GM18508 (cell line): Measurements from ENCODE around the gene IL6ST.
"Not testable (repeated sequence)": the region's sequence is repeated elsewhere in the genome, so short reads cannot be mapped to it uniquely, and the experiment has no call there.

Source experiments
- ATAC-seq: cut with Tn5 transposase; IDR thresholded peaks from one replicate; pipeline ENCODE4 v1.9.1; 2021; ENCODE audit warnings: moderate number of reproducible peaks; ENCODE audit not compliant: insufficient read depth, unreplicated experiment

Gene IL6ST

GRCh38 chr5:55973296-55973695, 21.5 kb downstream of the IL6ST start:
- no peak for ATAC-seq

- ATAC-seq, result no peak
Measured at GRCh38 chr5:55969956-55970355, 24.8 kb downstream of the IL6ST start.

DNA sequence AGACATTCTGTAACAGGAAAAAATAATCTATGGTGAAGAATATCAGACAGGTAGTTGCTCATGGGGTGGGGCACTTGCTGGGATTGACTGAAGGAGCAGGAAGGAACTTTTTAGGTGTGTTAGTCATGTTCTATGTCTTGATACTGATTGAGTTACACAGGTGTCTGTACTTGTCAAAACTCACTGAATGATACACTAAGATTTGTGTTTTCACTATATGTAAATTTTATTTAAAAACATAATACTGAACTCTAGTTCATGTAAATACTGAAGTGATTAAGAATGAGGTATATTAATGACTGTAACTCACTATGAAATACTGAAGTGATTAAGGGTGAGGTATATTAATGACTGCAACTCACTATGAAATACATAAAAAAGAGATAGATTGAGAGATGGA, 28.5 kb downstream of the IL6ST start:
- no peak for ATAC-seq

- no peak for ATAC-seq
Measured at GRCh38 chr5:55965525-55965924, 29.2 kb downstream of the IL6ST start.

DNA sequence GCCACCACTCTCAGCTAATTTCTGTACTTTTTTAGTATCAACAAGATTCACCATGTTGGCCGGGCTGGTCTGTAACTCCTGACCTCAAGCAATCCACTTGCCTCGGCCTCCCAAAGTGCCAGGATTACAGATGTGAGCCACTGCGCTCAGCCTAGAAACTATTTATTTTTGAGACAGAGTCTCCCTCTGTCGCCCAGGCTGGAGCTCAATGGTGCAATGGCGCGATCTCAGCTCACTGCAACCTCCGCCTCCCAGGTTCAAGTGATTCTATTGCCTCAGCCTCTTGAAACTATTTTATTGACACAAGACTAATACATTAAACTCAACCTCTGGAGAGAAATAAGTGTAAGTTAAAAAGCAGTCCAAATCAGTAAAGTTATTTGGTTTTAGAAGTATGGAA, 34.0 kb downstream of the IL6ST start:
- no peak for ATAC-seq

DNA sequence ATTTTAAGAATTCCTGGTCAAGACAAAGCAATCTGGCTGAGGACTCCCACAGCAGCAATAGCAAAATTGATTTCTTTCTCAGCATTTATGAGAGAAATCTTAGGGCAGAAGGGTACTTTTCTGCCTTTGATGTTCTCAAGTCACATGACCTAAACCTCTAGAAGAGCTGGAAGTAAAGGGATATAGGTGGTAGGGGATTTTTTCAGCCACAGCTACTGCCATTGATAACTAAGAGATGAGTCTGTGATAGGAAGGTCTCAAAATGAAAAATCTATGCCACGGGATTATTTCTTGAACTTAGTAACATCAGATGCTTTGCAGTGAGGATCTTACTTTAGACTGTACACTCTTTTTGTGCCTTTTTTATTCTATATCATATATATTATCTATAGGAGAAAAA, 35.6 kb downstream of the IL6ST start:
- ATAC-seq, result no peak

GRCh38 chr5:55941154-55941553, 53.6 kb downstream of the IL6ST start:
- ATAC-seq, result not testable (repeated sequence)

GRCh38 chr5:55937598-55937997, 57.2 kb downstream of the IL6ST start:
- not testable (repeated sequence) for ATAC-seq

GRCh38 chr5:55936100-55936693, 58.6 kb downstream of the IL6ST start:
- no peak for ATAC-seq

GRCh38 chr5:55935371-55935770, 59.4 kb downstream of the IL6ST start:
- ATAC-seq, result no peak

DNA sequence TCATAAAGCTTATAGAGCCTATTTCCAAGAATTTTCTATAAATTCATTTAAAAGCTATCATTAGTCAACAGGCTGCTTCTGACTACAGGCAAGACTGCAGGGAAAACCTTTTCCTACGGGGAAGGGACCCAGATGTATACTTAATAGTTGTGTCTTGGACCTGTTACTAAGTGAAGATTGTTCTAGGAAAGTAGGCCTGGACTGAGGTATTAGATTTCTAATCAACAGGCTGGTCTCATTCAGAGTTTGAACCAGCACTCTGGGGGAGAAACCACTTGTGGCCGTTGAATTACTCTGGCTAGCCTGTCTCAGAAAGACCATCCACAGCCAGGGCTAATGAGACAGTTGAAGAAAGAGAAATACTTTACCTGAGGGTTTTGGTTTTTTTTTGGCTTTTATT, 60.0 kb downstream of the IL6ST start:
- ATAC-seq, result no peak

GRCh38 chr5:55934115-55934613, 60.6 kb downstream of the IL6ST start:
- ATAC-seq, result no peak

DNA sequence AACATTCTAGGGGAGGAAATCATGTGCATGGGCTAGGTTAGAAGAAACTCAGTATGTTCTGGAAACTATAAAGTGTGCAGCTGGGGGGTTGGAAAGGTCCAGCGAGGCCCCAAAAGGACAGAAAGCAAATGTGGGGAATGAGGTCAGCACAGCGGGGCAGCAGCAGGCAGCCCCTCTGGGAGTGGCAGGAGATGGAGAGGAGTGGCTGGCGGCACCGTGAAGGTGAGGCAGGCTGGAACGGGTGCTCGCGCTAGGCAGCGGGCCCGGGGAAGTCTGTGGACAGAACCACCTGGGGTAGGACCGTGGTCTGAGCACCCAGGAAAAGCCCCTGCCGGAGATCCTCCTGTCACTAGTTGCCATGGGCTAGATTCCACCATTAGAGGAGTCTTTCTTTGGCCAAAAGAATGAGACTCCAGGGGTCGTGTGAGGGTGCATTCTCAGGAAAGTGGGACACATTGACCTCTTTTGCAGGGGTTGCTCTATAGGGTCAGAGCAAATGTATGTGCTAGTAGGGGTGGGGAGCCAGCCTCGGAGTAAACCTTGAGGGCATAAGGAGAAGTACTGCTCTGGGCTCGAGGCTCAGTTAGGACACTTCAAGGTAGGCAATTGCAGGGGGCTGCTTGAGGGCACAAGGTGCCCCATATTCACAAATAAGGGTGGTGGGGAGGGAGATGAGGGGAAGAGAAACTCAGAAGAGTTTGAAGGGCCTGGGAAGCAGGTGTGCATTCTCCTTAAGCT, 61.2 kb downstream of the IL6ST start:
- no peak for ATAC-seq

DNA sequence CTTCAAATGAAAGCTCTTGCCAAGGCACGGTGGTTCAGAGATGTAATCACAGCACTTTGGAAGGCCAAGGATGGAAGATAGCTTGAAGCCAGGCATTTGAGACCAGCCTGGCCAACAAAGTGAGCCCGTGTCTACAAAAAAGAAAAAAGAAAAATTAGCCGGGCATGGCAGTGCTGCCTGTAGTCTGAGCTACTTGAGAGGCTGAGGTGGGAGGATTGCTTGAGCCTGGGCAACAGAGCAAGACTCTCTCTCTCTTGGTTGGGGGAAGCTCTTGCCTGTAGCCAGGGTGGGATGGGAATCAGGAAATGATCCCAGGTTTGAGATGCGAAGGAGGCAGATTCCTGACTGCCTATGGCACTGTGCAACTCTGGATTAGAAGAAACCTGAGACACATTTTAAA, 62.1 kb downstream of the IL6ST start:
- no peak for ATAC-seq

- ATAC-seq, result no peak
Measured at GRCh38 chr5:55929020-55929799, 65.6 kb downstream of the IL6ST start.

DNA sequence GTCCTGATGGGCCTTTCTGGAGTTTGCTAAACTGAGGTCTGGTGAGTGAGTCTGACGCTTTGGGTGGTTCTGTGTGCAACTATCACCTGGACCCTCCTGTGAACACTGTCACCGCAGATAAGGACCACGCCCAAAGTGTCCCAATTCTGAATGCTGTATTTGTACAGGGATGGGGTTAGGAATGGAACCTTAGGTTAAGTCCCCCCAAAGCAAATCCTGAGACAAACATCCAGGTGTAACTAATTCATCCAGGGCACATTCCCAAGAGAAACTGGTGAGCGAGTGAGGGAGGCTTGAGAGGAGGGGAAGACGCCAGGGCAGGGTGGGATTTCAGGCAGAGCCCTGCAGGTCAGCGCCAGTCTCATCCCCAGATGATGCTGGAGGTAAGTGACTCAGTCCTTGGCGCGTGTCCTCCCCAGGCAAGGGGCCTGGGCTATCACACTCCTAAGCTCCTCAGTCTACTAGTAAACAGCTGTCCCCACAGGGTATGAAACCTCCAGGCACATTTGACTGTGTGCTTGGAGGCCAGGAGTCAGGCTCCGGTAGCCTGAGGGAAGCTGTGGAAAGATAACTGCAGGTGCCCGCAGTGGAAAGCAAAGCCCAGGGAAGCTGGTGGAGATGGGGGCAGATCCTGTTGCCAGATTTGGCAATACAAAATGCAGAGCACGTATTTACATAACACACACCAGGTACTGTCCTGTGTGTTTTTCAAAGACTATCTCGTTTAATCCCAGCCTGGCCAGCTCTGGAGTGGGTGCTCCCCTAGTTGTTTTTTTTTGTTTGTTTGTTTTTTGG, 66.7 kb downstream of the IL6ST start:
- no peak for ATAC-seq

DNA sequence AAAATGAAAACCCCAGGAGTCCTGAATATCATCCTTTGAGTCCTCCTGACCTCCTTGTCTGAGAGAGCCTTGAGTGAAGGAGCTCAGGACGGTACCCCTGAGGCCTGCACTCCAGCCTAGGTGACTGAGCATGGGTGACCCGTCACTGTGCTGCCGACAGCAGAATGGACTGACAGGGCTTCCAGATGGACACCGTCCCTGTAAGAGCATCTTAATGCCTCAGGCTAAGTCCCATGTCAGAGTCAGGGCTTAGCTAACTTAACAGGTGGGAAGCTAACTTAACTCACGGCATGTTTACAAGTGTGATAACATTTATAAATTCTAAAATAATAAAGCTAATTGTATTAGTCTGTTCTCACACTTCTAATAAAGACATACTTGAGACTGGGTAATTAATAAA, 68.3 kb downstream of the IL6ST start:
- ATAC-seq, result no peak

DNA sequence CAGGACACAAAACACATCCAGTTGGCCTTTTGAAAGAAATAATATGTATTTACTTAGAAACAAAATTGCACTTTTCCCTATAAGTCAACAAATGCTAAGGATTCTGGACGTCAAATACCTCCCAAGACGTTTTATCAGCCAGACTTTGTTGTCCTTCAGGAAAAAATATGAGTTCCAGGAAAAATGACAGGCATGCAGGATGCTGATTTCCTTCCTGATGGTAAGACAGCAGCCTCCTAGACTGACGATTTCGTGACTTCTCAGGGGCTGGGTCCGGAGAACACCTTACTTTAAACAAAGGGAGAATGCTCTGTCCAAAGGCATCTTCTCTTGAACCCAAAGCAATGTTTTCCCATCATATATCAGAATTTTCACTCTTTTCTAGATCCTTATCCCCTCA, 69.1 kb downstream of the IL6ST start:
- ATAC-seq, result no peak

DNA sequence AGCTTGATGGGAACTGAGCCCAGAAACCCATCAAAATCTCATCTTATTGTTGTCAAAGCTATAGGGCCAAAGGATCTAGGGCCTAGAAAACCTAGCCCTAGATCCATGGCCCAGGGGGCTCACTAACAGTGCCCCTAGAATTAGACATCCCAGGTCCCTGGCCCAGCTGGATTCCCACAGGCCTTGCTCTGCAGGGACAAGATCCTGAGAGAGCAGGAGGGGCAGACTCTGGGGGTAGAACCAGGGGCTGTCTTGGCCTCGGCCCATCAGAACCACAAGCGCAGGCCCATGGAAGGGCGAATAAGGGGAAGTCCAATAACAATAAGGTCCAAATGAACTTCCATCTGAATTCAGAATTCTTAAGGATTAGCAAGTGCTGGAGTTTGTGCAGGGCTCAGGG, 69.6 kb downstream of the IL6ST start:
- ATAC-seq, result no peak

- ATAC-seq, result no peak
Measured at GRCh38 chr5:55924744-55925143, 70.0 kb downstream of the IL6ST start.
